Measurements from ENCODE around the gene POLL. TPM values are rescaled to one million over a fixed set of nuclear protein-coding genes. Genes with fewer than 3 reads are reported as not detected.
"Not testable (repeated sequence)": the region's sequence is repeated elsewhere in the genome, so short reads cannot be mapped to it uniquely, and the experiment has no call there.

The POLL gene
- polyA plus RNA-seq (ENCODE audit: insufficient read length) = 28.9 TPM

- DNase-seq = peak; percentile 97
Observed at GRCh38 chr10:101587725-101588653, at the start of gene POLL, which contains the start of gene DPCD. TSS of gene POLL (minus strand) at chr10:101588257. CDS start at chr10:101587360, 897 bp downstream. TSS of gene DPCD (plus strand) at chr10:101588321. CDS start at chr10:101588337, 16 bp downstream.

GRCh38 chr10:101633510-101633909 is 45.5 kb upstream of the POLL start:
- DNase-seq = not testable (repeated sequence)

GRCh38 chr10:101631821-101632475 is 43.9 kb upstream of the POLL start:
- DNase-seq = no peak

- DNase-seq = no peak
Observed at GRCh38 chr10:101630633-101630920, 42.5 kb upstream of the POLL start.

- DNase-seq = no peak
Observed at GRCh38 chr10:101629837-101630632, 42.0 kb upstream of the POLL start.

GRCh38 chr10:101625821-101626412 is 37.9 kb upstream of the POLL start:
- DNase-seq = no peak

GRCh38 chr10:101624526-101625102 is 36.6 kb upstream of the POLL start:
- DNase-seq = no peak

GRCh38 chr10:101623528-101623927 is 35.5 kb upstream of the POLL start:
- no peak for DNase-seq

- DNase-seq = no peak
Observed at GRCh38 chr10:101619983-101620382, 31.9 kb upstream of the POLL start.

GRCh38 chr10:101618871-101619270 is 30.8 kb upstream of the POLL start:
- no peak for DNase-seq

- no peak for DNase-seq
Observed at GRCh38 chr10:101617824-101618568, 29.9 kb upstream of the POLL start.

- no peak for DNase-seq
Observed at GRCh38 chr10:101617102-101617823, 29.2 kb upstream of the POLL start.

GRCh38 chr10:101616415-101617101 is 28.5 kb upstream of the POLL start:
- DNase-seq = no peak

GRCh38 chr10:101615525-101616116 is 27.6 kb upstream of the POLL start:
- no peak for DNase-seq

GRCh38 chr10:101614663-101615524 is 26.8 kb upstream of the POLL start:
- no peak for DNase-seq

GRCh38 chr10:101613646-101614045 is 25.6 kb upstream of the POLL start:
- DNase-seq = no peak

- DNase-seq = no peak
Observed at GRCh38 chr10:101612872-101613271, 24.8 kb upstream of the POLL start.

- DNase-seq = no peak
Observed at GRCh38 chr10:101612086-101612485, 24.0 kb upstream of the POLL start.
